Measurements from ENCODE around the gene PCIF1. TPM values are rescaled to one million over a fixed set of nuclear protein-coding genes. Genes with fewer than 3 reads are reported as not detected.

The PCIF1 gene
- total and polyA plus RNA-seq, 9 of the 15 experiments (the other 6 are each of a cell fraction or from before 2014, with no cell fraction given), result 5.8 to 29.4 (median 11.3) TPM

GRCh38 chr20:45892828-45893500, 41.5 kb upstream of the PCIF1 start (continued):
- TF ChIP-seq, protein P1, sequence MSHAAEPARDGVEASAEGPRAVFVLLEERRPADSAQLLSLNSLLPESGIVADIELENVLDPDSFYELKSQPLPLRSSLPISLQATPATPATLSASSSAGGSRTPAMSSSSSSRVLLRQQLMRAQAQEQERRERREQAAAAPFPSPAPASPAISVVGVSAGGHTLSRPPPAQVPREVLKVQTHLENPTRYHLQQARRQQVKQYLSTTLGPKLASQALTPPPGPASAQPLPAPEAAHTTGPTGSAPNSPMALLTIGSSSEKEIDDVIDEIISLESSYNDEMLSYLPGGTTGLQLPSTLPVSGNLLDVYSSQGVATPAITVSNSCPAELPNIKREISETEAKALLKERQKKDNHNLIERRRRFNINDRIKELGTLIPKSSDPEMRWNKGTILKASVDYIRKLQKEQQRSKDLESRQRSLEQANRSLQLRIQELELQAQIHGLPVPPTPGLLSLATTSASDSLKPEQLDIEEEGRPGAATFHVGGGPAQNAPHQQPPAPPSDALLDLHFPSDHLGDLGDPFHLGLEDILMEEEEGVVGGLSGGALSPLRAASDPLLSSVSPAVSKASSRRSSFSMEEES (CRISPR knock-in tag; IDR thresholded peaks at IDR 0.05), result peak; percentile 69
- TF ChIP-seq ZNF174 (CRISPR knock-in tag; IDR thresholded peaks at IDR 0.05) (no peak), RFX5 (IDR thresholded peaks at IDR 0.05; ENCODE audit: low read depth, low read length) (no peak)

- ChIA-PET CTCF (ENCODE audit: low intra/inter-chr PET ratio) (interaction anchor here (0.6 kb wide), 1 partner anchor 54 kb away, joined by 3 read pairs; no protein-coding TSS in a partner anchor), POLR2A (interaction anchor here (0.6 to 3.3 kb wide), 7 partner anchors 8 to 105 kb away, joined by 3 to 9 read pairs (median 6); partner anchors contain the start of gene ZSWIM1)
- Histone ChIP-seq H2AFZ (ENCODE audit: low read depth, low read length) (no peak overlapping the region), H4K20me1 (replicated peaks; ENCODE audit: control insufficient read depth, insufficient read depth, low read length) (no peaks in the 10 kb centered on the region), H3K27me3 (ENCODE audit: control insufficient read depth in 2 of 2, insufficient read depth in 2 of 2, low read length in 2 of 2) (no peaks in the 10 kb centered on the region), H3K4me2 (ENCODE audit: insufficient read depth, low read length) (no peak overlapping the region), H3K4me3 (no peak overlapping the region), H3K9me1 (ENCODE audit: control insufficient read depth, insufficient read depth, low read length) (no peaks in the 10 kb centered on the region), H3K4me1 (replicated peaks in 1 of 2; ENCODE audit: control insufficient read depth in 2 of 2, insufficient read depth in 2 of 2, low read length in 2 of 2) (peaks cover 7 to 32% of the 10 kb centered on the region in 2 experiments), H3K9ac (ENCODE audit: insufficient read depth in 1 of 2, low read depth in 2 of 2, low read length in 2 of 2) (no peak overlapping the region), H3K9me3 (replicated peaks; ENCODE audit: control insufficient read depth, insufficient read depth, low read depth, low read length) (no peaks in the 10 kb centered on the region), H3K27ac (ENCODE audit: extremely low read depth, low read depth, low read length) (no peak overlapping the region), H3K79me2 (ENCODE audit: control insufficient read depth, insufficient read depth, low read length) (peaks cover 7% of the 10 kb centered on the region; the same call in 1 of the 3 replicates), H3K36me3 (ENCODE audit: control insufficient read depth, insufficient read depth, low read length) (peaks cover 49% of the 10 kb centered on the region; the same call in 2 of the 3 replicates)
- no peak for ATAC-seq
- in situ Hi-C loops (cut with MboI), result no loop called here
- no TSS peak for BruUV-seq (replicated peaks)
- 82% methylated on average over 4 of the region's 4 CpGs for WGBS (ENCODE audit: insufficient coverage, low coverage, missing lambda C conversion rate)
- DNase-seq (ENCODE audit: extremely low read depth in 1 of 4, low spot score in 3 of 4), result no peak
- intact Hi-C loops (cut with micrococcal nuclease), result loop anchor here (5.0 kb wide), 1 partner anchor 68 kb away; no protein-coding TSS in a partner anchor
- TF ChIP-seq LEF1 (IDR thresholded peaks at IDR 0.05), result no peak
- no peak for TF ChIP-seq HMG20A (CRISPR knock-in tag; conservative IDR thresholded peaks at IDR 0.05)
- no peak for TF ChIP-seq SRSF3 (IDR thresholded peaks at IDR 0.05; ENCODE audit: insufficient read depth, low read length)
- no peak for TF ChIP-seq ZNF431 (CRISPR knock-in tag; IDR thresholded peaks at IDR 0.05)
- no peak for TF ChIP-seq BCL6 (CRISPR knock-in tag; IDR thresholded peaks at IDR 0.05)
- no peak for TF ChIP-seq ZBTB11 (CRISPR knock-in tag; IDR thresholded peaks at IDR 0.05)
- peak; percentile 32 for FAIRE-seq
Measured at GRCh38 chr20:45893831-45894230, 40.7 kb upstream of the PCIF1 start.

All from K562 (cell line).